ENCODE measurements around the gene MRPL45. TPM values are rescaled to one million over a fixed set of nuclear protein-coding genes. Genes with fewer than 3 reads are reported as not detected.
A peak's percentile ranks its signal among the peaks of the same experiment; 100 is the strongest.
"Not testable (repeated sequence)": the region's sequence is repeated elsewhere in the genome, so short reads cannot be mapped to it uniquely, and the experiment has no call there.

MRPL45 gene
- total RNA-seq, 1 donor from 2014 or later: 40.2 TPM

- peak; percentile 55 for TF ChIP-seq CTCF (IDR thresholded peaks at IDR 0.05)
- H3K36me3 Mint-ChIP-seq (ENCODE audit: unreplicated experiment); H3K4me3 Mint-ChIP-seq (ENCODE audit: unreplicated experiment); H3K27ac Mint-ChIP-seq (ENCODE audit: unreplicated experiment); H3K9me3 Mint-ChIP-seq (ENCODE audit: unreplicated experiment); H3K4me1 Mint-ChIP-seq (ENCODE audit: unreplicated experiment); H3K27me3 Mint-ChIP-seq (ENCODE audit: unreplicated experiment); DNase-seq (ENCODE audit: extremely low spot score, unreplicated experiment): not testable (repeated sequence)
Observed at GRCh38 chr17:38288217-38288827, 8.6 kb upstream of the MRPL45 start.

DNA sequence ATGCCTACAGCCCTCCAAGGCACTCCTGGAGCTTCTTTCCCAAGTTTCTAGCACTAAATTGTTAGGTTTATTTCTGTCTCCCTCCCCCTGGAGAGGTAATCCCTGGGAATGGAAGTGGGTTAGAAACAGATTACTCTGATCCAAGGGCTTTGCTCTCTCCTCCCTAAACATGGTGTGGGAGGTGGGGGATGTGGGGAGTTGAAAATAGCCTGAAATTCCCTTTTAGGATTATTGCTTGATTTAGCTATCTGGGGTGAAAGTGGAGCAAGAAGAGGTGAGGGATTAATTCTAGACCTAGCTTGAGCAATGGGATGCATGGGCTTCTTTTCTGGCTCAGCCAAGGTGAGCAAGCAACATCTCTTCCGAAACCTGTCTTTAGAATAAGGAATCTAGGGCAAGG is 7.2 kb upstream of the MRPL45 start:
- H3K4me3 Mint-ChIP-seq (ENCODE audit: unreplicated experiment); DNase-seq (ENCODE audit: extremely low spot score, unreplicated experiment); H3K9me3 Mint-ChIP-seq (ENCODE audit: unreplicated experiment); H3K36me3 Mint-ChIP-seq (ENCODE audit: unreplicated experiment); H3K27ac Mint-ChIP-seq (ENCODE audit: unreplicated experiment); H3K4me1 Mint-ChIP-seq (ENCODE audit: unreplicated experiment); H3K27me3 Mint-ChIP-seq (ENCODE audit: unreplicated experiment): not testable (repeated sequence)

GRCh38 chr17:38295602-38296365 is 1.2 kb upstream of the MRPL45 start:
- not testable (repeated sequence) for DNase-seq (ENCODE audit: extremely low spot score, unreplicated experiment); H3K36me3 Mint-ChIP-seq (ENCODE audit: unreplicated experiment); H3K27me3 Mint-ChIP-seq (ENCODE audit: unreplicated experiment); H3K4me1 Mint-ChIP-seq (ENCODE audit: unreplicated experiment); H3K9me3 Mint-ChIP-seq (ENCODE audit: unreplicated experiment)
- H3K4me3 Mint-ChIP-seq (ENCODE audit: unreplicated experiment): peak overlapping the region; percentile 96
- peak overlapping the region; percentile 50 for H3K27ac Mint-ChIP-seq (ENCODE audit: unreplicated experiment)

- Mint-ChIP-seq H3K36me3 (ENCODE audit: unreplicated experiment) (peaks cover 26% of the 10 kb centered on the region), H3K27me3 (ENCODE audit: unreplicated experiment) (no peaks in the 10 kb centered on the region), H3K4me3 (ENCODE audit: unreplicated experiment) (no peak overlapping the region), H3K9me3 (ENCODE audit: unreplicated experiment) (no peaks in the 10 kb centered on the region), H3K27ac (ENCODE audit: unreplicated experiment) (no peak overlapping the region), H3K4me1 (ENCODE audit: unreplicated experiment) (no peaks in the 10 kb centered on the region)
- DNase-seq (ENCODE audit: extremely low spot score, unreplicated experiment): no peak
- TF ChIP-seq CTCF (IDR thresholded peaks at IDR 0.05): no peak
Observed at GRCh38 chr17:38315497-38315896, 18.5 kb downstream of the MRPL45 start.

- Mint-ChIP-seq H3K4me1 (ENCODE audit: unreplicated experiment) (no peaks in the 10 kb centered on the region), H3K27ac (ENCODE audit: unreplicated experiment) (no peak overlapping the region), H3K27me3 (ENCODE audit: unreplicated experiment) (no peaks in the 10 kb centered on the region), H3K36me3 (ENCODE audit: unreplicated experiment) (peaks cover 31% of the 10 kb centered on the region), H3K9me3 (ENCODE audit: unreplicated experiment) (no peaks in the 10 kb centered on the region), H3K4me3 (ENCODE audit: unreplicated experiment) (no peak overlapping the region)
- no peak for TF ChIP-seq CTCF (IDR thresholded peaks at IDR 0.05)
- no peak for DNase-seq (ENCODE audit: extremely low spot score, unreplicated experiment)
Observed at GRCh38 chr17:38317081-38317480, 20.1 kb downstream of the MRPL45 start.

GRCh38 chr17:38320482-38320881 is 23.5 kb downstream of the MRPL45 start:
- peaks cover 37% of the 10 kb centered on the region for H3K36me3 Mint-ChIP-seq (ENCODE audit: unreplicated experiment)
- H3K4me1 Mint-ChIP-seq (ENCODE audit: unreplicated experiment): no peaks in the 10 kb centered on the region
- H3K9me3 Mint-ChIP-seq (ENCODE audit: unreplicated experiment): no peaks in the 10 kb centered on the region
- H3K27me3 Mint-ChIP-seq (ENCODE audit: unreplicated experiment): no peaks in the 10 kb centered on the region
- TF ChIP-seq CTCF (IDR thresholded peaks at IDR 0.05): no peak
- H3K4me3 Mint-ChIP-seq (ENCODE audit: unreplicated experiment): no peak overlapping the region
- H3K27ac Mint-ChIP-seq (ENCODE audit: unreplicated experiment): no peak overlapping the region
- no peak for DNase-seq (ENCODE audit: extremely low spot score, unreplicated experiment)
